RKO (cell line): ENCODE results near the gene CNKSR2.

Experiments used
- DNase-seq: peaks from one replicate; pipeline ENCODE4 v3.0.0-alpha.2; 2016; ENCODE audit warnings: low spot score

CNKSR2 gene

DNA sequence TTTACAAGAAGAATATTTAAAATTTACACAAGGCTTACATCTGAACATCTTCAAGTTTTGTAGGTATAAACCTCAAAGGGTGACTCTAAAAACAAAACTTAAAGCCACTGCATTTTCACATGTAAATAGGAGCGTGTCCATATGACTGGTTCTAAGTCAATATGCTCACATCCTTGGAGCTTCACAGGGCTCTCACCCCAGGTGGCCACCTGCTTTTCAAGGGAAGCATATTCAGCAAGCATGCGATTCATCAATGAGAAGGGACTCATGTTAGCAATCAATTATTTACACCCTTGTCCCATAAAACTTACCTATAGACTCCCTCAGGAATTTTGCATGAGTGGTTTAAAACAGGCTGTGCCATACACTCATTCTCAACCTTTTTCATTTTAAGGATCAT is 301.7 kb downstream of the CNKSR2 start:
- no peak for DNase-seq

DNA sequence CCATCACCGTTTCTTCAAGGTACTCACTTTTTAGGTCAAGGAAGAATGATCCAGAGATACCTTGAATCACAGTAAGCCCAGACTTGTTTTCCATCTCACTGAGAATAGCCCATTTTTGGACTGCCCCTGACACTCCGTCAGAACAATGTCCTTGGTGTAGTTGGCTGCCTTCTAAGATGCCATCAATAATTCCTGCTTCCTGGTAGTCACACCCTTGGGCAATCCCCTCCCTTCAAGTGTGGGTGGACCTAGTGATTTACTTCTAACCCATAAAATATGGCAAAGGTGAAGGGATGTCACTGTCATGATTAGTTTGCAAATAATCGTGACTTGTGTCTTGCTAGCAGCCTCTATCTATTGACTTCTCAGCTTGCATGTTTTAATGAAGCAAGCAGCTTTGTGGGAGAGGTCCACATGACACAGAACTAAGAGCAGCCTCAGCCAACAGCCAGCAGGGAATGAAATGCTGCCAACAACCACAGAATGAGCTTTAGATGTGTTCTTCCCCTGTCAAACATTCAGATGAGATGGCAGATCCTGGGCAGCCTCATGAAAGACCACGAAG is 303.9 kb downstream of the CNKSR2 start:
- DNase-seq, result no peak

DNA sequence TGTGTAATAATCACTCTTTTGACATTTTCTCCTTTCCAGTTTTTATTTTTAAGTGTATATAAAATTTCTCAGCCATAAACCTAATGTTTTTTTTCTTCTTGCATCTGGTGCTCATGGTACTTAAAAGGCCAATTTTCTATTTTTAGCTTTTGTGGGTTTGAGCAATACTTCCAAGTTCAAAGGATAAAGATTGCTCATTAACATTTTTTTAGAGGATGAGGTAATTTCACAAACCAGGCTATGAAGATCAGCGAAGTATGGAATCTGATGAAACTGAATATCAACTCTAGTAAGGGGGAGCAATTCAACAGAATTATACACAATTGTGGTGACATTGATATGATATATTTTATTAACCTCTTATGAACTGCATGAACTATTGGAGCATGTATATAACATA is 309.7 kb downstream of the CNKSR2 start:
- DNase-seq, result no peak

DNA sequence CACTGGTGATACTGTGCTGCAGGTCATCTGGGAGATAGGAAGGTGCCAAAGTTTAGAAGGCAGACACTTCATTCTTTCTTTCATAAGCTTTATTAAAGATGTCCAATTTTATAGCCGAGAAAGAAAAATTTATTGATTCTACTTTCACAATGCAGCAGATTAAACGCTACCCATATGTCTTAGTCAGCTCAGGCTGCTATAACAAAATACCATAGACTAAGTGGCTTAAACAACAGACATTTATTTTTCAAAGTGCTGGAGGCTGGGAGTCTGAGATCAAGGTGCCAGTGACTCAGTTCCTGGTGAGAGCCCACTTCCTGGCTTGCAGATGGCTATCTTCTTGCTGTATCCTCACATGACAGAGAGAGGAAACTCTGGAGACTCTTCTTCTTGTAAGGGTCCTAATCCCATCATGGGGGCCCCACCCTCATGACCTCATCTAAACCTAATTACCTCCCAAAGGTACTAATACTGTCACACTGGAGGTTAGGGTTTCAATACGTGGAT is 317.3 kb downstream of the CNKSR2 start:
- DNase-seq, result peak; percentile 2

DNA sequence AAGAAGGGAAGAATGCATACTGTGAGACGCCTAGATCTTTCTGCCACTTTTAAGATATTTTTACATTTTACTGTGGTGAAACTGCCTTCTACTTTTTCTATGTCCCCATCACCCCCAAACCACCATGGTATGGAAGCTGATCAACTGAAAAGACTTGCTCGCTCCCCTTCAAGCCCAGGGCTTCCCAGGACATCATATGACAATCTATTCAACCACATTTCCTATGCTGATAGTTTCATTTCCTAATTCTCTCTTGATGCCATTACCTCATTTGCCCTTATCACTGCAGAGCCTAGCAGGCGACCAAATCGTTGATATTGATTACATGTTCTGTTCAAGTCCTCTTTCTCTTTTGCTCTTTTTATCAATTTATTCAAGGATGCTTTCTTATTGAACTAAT is 324.1 kb downstream of the CNKSR2 start:
- no peak for DNase-seq

DNA sequence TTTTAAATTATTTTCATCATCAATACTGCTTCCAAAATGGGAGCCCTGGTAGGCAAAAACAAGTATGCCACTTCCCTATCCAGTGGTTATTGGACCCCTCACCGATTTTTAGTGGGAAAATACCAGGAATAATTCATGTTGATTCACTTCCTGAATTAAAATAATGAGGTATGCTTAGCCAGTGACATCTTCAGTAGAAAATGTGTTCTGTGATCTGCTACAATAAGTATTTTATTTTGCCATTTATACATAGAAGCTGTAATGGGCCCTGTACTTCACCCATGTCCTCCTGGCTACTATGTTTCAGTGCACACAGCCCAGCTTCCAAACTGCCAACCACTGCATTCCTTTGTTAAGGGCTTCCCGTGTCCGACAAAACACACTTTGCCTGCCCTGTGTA is 324.9 kb downstream of the CNKSR2 start:
- DNase-seq, result no peak

DNA sequence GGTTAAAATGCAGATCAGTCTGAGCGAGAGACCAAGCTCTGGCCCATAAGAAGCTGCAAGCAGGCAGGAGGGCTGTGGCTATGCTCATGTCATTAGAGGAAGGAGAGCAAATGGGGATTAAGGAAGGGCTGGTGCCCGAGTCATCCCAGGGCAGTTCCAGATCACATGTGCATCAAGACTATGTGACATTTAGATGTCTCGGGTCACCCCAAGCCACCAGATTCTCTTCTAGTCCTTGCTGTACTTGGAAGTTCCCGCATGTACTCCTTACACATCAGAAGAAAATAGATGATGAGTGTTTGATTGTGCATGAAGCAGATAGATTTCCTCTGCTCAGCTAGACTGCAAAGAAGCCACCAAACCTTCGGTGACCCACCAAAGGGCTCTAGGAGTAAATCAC is 326.1 kb downstream of the CNKSR2 start:
- DNase-seq, result no peak

DNA sequence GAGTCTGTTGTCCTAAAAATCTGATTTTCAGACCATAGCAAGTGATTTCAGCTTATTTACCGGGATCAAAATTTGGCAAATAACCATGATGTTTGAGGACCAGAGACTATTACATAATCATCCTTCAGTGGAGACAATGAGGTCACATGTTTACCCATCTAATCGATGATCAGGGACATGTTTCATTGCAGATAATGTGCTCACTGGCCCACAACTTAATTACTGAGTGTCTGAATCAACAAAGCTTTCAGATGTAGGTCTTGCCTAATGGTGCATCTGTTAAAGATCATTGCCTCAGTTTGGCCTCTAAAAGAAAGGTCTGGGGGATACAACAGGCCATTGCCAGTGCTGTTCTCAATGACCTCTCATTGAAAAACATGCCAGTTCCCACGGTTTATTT is 326.7 kb downstream of the CNKSR2 start:
- DNase-seq, result no peak

DNA sequence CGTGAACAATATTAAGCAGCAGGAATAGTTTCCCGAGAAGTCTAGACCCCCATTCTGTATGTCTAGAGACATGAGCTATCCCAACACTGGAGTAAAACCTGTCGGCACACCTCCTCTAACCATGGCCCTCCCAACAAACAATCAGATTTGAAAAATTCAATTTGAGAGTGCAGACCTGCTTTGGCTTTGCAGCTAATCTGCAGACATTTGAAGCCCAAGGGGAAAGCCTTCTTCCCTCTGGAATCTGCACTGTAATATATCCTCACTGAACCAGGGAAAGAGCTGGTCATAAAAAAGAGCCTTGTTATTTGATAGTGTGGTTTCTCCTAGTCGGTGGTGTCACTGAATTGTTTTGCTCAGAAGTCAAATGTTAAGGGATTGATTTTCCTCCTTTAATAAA is 328.5 kb downstream of the CNKSR2 start:
- no peak for DNase-seq
